ENCODE measurements around the gene RIT1.

Gene RIT1

DNA sequence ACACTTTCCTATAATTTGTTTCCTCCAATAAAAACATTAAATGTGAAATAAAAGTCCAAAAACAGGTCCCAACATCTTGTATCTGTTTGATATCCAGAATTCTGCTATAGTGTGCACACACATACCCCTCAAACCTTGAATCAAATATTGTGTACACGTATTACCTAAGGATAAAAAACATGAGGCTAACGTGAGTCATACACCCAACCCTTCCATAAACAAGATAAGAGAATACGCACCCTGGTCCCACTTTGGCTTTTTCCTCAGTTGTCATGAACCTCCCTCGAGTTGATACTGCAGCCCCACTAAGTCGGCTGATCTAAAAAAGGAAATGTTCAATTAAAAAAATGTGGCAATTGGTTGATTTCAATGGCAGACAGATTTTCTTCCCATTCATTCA lies 17.9 kb upstream of the RIT1 start:
- no peak overlapping the region for H3K4me3 Mint-ChIP-seq

DNA sequence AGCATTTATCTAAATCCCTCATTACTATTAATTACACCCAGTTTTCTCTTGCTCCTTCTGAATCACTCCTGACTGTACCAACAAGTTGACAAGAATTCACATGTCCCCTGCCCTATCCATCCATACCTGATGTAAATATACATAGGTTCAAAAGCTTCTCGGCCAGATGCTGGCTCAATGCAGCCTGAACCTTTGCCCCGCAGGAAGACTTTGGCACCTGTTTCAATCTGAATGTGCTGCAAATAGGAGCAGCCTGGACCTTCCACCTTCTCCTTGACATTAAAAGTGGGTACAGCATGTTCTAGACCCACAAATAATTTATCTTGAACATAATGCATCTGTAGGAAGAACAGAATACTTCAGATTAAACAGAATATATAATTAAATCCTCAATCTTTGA lies 14.4 kb upstream of the RIT1 start:
- no peaks in the 10 kb centered on the region for H3K9me3 Mint-ChIP-seq
- no peak overlapping the region for H3K4me3 Mint-ChIP-seq
- peaks cover 92% of the 10 kb centered on the region for H3K36me3 Mint-ChIP-seq (ENCODE audit: insufficient read depth)
- peaks cover under 1 to 18% of the 10 kb centered on the region in 2 donors for H3K4me1 Mint-ChIP-seq (ENCODE audit: low read depth in 2 of 2)
- DNase-seq (no peak), ATAC-seq (replicated peaks) (no peak)
- no peak overlapping the region for H3K27ac Mint-ChIP-seq
- H3K27me3 Mint-ChIP-seq = no peaks in the 10 kb centered on the region

More for the DNA sequence above, 17.9 kb upstream of the RIT1 start:
- Mint-ChIP-seq H3K4me1 (ENCODE audit: low read depth in 2 of 2) (peaks cover 6 to 32% of the 10 kb centered on the region in 2 donors), H3K27ac (peak overlapping the region; percentile 22 to 62), H3K9me3 (no peaks in the 10 kb centered on the region), H3K36me3 (ENCODE audit: insufficient read depth) (peaks cover 86% of the 10 kb centered on the region), H3K27me3 (no peaks in the 10 kb centered on the region)
- ATAC-seq (replicated peaks) (no peak), DNase-seq (no peak)

DNA sequence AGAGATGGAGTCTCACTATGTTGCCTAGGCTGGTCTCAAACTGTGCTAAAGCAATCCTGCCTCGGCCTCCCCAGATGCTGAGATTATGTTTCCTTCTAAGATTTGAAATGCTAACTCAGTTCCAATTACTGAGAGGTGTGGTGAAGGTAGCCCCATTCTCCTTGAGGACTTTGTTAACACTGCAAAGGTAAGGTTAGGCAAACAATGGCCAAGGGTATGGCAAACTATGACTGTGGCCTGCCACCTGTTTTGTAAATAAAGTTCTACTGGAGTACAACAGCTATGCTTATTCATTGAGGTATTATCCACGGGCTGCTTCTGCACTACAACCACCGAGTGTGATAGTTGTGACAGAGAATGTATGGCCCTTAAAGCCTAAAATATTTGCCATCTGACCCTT lies 9.6 kb upstream of the RIT1 start:
- ATAC-seq (replicated peaks) (no peak), DNase-seq (no peak)
- Mint-ChIP-seq H3K4me3 (no peak overlapping the region), H3K4me1 (ENCODE audit: low read depth in 2 of 2) (peaks cover 0 to 7% of the 10 kb centered on the region in 2 donors), H3K27ac (no peak overlapping the region), H3K36me3 (ENCODE audit: insufficient read depth) (peaks cover 98% of the 10 kb centered on the region), H3K9me3 (no peaks in the 10 kb centered on the region), H3K27me3 (no peaks in the 10 kb centered on the region)

DNA sequence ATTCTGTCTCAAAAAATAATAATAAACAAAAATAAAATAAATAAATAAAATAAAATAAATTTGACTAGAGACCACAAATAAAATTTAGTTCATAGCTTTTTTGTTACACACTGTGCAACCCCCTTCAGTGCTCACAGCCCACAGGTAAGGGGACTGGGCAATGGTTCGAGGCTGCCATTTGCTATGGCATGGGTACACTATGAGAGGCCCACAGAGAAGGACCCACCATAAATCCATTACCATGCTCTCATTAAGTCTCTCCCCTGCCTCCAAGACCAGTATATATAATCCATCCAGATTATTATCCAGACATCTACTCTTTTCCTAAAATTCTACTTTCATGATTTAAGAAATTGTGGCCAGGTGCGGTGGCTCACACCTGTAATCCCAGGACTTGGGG lies 8.7 kb upstream of the RIT1 start:
- Mint-ChIP-seq H3K4me1 (ENCODE audit: low read depth in 2 of 2) (peaks cover 0 to 7% of the 10 kb centered on the region in 2 donors), H3K36me3 (ENCODE audit: insufficient read depth) (peaks cover 98% of the 10 kb centered on the region), H3K9me3 (no peaks in the 10 kb centered on the region), H3K27ac (no peak overlapping the region), H3K4me3 (no peak overlapping the region), H3K27me3 (no peaks in the 10 kb centered on the region)
- DNase-seq = no peak
- no peak for ATAC-seq (replicated peaks)

DNA sequence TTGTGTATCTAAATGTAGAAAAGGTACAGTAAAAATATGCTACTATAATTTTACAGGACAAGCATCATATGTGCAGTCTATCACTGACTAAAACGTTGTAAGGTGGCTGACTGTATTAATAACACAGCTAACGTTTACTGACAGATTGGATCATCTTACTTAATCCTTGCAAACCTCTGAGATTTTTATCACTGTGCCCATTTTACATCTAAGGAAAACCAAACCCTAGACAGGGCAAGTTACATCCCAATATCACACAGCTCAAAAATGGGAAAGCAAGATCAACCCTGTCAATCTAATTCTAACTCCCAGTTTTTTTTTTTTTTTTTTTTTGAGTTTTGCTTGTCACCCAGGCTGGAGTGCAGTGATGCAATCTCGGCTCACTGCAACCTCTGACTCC lies 7.5 kb upstream of the RIT1 start:
- peak overlapping the region in 1 of 2 donors; percentile 16 for H3K27ac Mint-ChIP-seq
- ATAC-seq (replicated peaks) (no peak), DNase-seq (no peak)
- no peak overlapping the region for H3K4me3 Mint-ChIP-seq
- no peaks in the 10 kb centered on the region for H3K27me3 Mint-ChIP-seq
- H3K9me3 Mint-ChIP-seq = no peaks in the 10 kb centered on the region
- peaks cover 0 to 7% of the 10 kb centered on the region in 2 donors for H3K4me1 Mint-ChIP-seq (ENCODE audit: low read depth in 2 of 2)
- peaks cover 98% of the 10 kb centered on the region for H3K36me3 Mint-ChIP-seq (ENCODE audit: insufficient read depth)

DNA sequence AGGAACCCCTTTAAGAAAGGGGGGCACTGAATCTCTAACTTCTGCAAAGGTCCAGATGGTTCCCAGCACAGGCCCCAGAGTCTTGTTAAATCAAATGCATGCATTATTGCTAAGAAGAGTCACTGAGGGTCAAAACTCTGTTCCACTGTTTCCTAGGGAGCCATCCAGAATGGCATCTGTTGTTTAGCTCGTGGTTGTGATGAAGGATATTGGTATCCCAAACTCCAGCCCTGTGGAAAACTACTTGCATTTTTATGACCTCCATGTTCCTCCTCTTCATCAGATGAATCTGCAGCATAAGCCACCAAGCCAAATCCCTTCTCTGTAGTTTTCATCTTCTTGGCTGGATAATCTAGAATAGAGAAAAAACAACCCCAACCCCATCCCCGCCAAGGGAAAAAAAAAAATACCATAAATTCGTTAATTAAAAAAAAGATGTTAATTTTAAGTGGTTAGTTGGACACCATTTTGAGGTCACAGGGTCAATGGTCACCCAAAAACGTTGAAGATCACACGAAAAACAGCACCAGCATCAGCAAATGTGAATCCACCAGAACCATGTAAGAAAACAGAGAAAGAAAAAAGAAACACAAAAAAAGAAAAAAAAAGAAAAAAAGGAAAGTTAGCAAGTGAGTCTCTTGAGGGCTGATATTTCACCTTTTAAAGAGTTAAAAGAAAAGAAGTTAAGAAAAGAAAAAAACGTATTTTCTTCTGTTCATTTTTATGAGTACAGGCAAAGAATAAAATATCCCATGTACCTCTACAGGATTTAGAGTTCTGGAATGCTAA lies 3.0 kb upstream of the RIT1 start:
- Mint-ChIP-seq H3K27me3 (no peaks in the 10 kb centered on the region), H3K4me1 (ENCODE audit: low read depth in 2 of 2) (peaks cover 12 to 15% of the 10 kb centered on the region in 2 donors)

DNA sequence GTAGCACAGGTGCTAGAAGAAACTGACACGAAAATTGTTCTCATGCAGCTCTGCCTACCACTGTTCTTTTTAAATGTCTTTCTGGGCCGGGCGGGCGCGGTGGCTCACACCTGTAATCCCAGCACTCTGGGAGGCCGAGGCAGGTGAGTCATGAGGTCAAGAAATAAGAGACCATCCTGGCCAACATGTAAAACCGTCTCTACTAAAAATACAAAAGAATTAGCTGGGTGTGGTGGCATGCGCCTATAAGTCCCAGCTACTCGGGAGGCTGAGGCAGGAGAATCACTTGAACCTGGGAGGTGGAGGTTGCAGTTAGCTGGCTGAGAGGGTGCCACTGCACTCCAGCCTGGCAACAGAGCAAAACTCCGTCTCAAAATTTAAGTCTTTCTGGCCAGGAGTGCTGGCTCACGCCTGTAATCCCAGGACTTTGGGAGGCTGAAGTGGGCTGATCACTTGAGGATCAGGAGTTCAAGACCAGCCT lies 947 bp upstream of the RIT1 start:
- Mint-ChIP-seq H3K36me3 (ENCODE audit: insufficient read depth) (peaks cover 92% of the 10 kb centered on the region), H3K27me3 (no peaks in the 10 kb centered on the region), H3K4me1 (ENCODE audit: low read depth in 2 of 2) (peaks cover 12 to 15% of the 10 kb centered on the region in 2 donors), H3K9me3 (no peaks in the 10 kb centered on the region), H3K4me3 (peak overlapping the region; percentile 89 to 96), H3K27ac (peak overlapping the region; percentile 96 to 98)
- DNase-seq (no peak), ATAC-seq (replicated peaks) (no peak)

More for the DNA sequence above, 3.0 kb upstream of the RIT1 start:
- Mint-ChIP-seq H3K36me3 (ENCODE audit: insufficient read depth) (peaks cover 92% of the 10 kb centered on the region), H3K9me3 (no peaks in the 10 kb centered on the region), H3K4me3 (no peak overlapping the region), H3K27ac (peak overlapping the region; percentile 1 to 29)
- DNase-seq = no peak
- ATAC-seq (replicated peaks) = no peak

DNA sequence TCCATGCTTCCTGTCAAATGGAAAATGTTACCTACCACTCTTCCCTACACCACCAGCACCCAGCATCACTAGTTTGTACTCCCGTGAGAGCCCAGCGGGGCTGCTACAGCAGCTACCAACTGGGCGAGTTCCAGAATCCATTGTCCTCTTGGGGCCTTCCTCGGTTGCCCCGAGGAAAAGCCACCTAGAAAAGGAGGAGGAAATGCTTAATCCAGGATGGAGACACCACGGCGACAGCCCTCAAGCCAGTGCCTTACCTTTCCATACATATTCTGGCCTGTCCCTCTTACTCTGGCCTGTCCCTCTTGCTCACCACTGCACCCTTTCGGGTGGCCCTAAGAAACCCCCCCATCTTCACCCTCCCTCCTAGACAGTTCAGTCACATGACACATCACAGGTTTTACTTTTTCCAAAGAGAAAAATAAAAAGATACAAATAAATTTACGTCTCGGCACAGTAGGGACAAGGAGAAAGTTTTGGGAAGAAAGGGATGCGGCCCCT lies 478 bp downstream of the RIT1 start:
- DNase-seq (peak in 1 of 3 experiments; percentile 12), ATAC-seq (replicated peaks) (peak; percentile 47)
- peak overlapping the region; percentile 89 to 96 for H3K4me3 Mint-ChIP-seq
- peak overlapping the region; percentile 96 to 98 for H3K27ac Mint-ChIP-seq
- H3K27me3 Mint-ChIP-seq = no peaks in the 10 kb centered on the region
- peaks cover 92% of the 10 kb centered on the region for H3K36me3 Mint-ChIP-seq (ENCODE audit: insufficient read depth)
- no peaks in the 10 kb centered on the region for H3K9me3 Mint-ChIP-seq
- peaks cover 12 to 15% of the 10 kb centered on the region in 2 donors for H3K4me1 Mint-ChIP-seq (ENCODE audit: low read depth in 2 of 2)

DNA sequence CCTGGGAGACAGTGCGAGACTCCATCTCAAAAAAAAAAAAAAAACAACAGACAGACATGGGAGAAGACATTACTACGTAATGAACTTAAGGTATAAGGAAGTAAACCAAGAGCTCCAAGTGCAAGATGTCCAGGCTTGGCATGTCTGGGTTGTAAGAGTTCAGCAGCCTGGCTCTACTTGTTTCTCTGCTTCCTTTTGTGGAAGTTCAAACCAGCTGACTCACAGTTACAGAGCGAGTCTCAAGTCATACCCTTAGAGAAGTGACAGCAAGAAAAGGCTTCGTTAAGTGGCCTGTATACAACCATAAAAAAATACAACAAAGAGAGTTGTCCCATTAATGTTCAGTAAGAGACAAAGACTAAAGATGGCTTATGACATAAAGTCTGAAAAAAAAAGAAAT lies 1.3 kb downstream of the RIT1 start:
- no peaks in the 10 kb centered on the region for H3K27me3 Mint-ChIP-seq
- H3K27ac Mint-ChIP-seq = peak overlapping the region; percentile 67 to 98
- no peak for DNase-seq
- peak overlapping the region; percentile 89 to 96 for H3K4me3 Mint-ChIP-seq
- peaks cover 12 to 15% of the 10 kb centered on the region in 2 donors for H3K4me1 Mint-ChIP-seq (ENCODE audit: low read depth in 2 of 2)
- H3K36me3 Mint-ChIP-seq (ENCODE audit: insufficient read depth) = peaks cover 90% of the 10 kb centered on the region
- ATAC-seq (replicated peaks) = no peak
- no peaks in the 10 kb centered on the region for H3K9me3 Mint-ChIP-seq

DNA sequence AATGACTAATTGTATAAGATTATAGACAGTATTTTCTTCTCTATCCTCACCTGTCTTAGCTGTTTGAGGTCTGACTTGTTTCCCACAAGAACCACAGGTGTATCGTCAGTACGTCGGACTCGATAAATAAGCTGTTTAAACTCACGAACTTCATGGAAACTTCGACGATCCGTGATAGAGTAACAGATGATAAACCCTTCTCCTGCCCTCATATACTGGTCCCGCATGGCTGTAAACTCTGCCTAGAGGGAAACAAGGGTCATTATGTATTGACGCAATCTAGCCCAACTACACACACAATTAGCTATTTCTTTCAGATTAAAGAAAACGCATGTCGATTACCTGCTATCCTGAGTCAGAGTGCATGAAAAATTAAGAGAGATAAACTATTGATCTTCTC lies 6.9 kb downstream of the RIT1 start:
- DNase-seq (no peak), ATAC-seq (replicated peaks) (no peak)
- Mint-ChIP-seq H3K4me1 (ENCODE audit: low read depth in 2 of 2) (peaks cover 0 to 6% of the 10 kb centered on the region in 2 donors), H3K36me3 (ENCODE audit: insufficient read depth) (peaks cover 97% of the 10 kb centered on the region), H3K4me3 (no peak overlapping the region), H3K27me3 (no peaks in the 10 kb centered on the region), H3K27ac (no peak overlapping the region), H3K9me3 (no peaks in the 10 kb centered on the region)

DNA sequence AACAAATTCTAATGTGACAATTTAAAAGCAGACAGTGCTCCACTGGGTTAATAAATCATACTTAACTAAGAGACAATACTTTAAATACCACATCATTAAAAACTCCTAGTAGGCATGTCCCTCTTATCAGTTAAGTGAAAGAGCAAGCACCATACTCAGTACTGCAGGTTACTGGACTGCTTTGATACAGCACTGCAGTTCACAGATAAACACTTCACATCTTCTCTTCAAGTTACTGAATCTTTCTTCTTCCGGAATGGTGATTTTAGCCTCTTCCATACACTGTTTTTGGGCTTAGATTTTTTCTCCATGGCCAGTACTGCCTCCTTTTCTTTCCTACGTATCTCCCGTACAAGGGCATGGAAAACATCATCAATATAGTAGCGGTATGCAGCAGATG lies 11.0 kb downstream of the RIT1 start:
- Mint-ChIP-seq H3K4me3 (no peak overlapping the region), H3K4me1 (ENCODE audit: low read depth in 2 of 2) (peaks cover 3 to 12% of the 10 kb centered on the region in 2 donors), H3K36me3 (ENCODE audit: insufficient read depth) (peaks cover 90% of the 10 kb centered on the region), H3K9me3 (no peaks in the 10 kb centered on the region), H3K27ac (peak overlapping the region in 1 of 2 donors; percentile 4), H3K27me3 (no peaks in the 10 kb centered on the region)
- ATAC-seq (replicated peaks) (no peak), DNase-seq (no peak)

DNA sequence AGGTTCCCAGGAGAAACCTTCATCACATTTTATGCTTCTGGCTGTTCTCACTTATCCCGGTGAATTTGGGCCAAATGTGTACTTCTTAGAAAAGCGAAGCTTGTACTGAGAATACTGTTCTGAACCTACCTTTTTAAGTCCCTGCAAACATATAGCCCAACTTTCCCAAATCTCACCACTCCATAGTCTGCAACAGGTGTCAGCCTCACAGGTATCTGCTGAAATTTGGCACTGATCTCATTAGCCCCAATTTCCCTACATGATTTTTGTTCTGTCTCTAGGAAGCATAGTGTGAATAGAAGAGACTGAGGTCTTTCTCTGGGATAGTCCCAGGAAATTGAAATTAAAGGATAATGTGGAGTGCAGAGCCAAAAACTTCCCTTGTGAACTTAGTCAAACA lies 11.5 kb downstream of the RIT1 start:
- DNase-seq (no peak), ATAC-seq (replicated peaks) (no peak)
- H3K4me3 Mint-ChIP-seq = no peak overlapping the region
- peak overlapping the region in 1 of 2 donors; percentile 25 for H3K27ac Mint-ChIP-seq
- peaks cover 3 to 12% of the 10 kb centered on the region in 2 donors for H3K4me1 Mint-ChIP-seq (ENCODE audit: low read depth in 2 of 2)
- no peaks in the 10 kb centered on the region for H3K27me3 Mint-ChIP-seq
- H3K9me3 Mint-ChIP-seq = no peaks in the 10 kb centered on the region
- H3K36me3 Mint-ChIP-seq (ENCODE audit: insufficient read depth) = peaks cover 85% of the 10 kb centered on the region

DNA sequence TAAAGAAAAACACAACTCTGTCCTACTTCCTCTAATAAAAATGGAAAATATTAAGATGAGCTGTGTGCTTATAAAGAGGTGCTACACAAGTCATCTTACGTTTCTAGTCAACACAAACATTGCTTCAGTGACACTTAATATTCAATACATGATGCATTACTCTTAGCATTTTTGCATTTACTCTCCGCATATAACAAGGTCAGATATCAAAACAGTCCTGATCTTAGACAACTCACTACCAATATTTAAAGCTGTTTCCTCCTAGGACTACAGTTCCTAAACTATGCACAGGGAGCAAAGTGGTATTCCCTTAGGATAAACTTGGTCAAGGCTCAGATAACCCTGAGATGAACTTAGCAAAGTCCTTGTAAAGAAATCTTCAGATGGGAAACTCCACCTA lies 12.3 kb downstream of the RIT1 start:
- peaks cover 3 to 8% of the 10 kb centered on the region in 2 donors for H3K4me1 Mint-ChIP-seq (ENCODE audit: low read depth in 2 of 2)
- peak overlapping the region in 1 of 2 donors; percentile 25 for H3K27ac Mint-ChIP-seq
- no peak for ATAC-seq (replicated peaks)
- H3K27me3 Mint-ChIP-seq = no peaks in the 10 kb centered on the region
- DNase-seq = no peak
- H3K4me3 Mint-ChIP-seq = no peak overlapping the region
- peaks cover 77% of the 10 kb centered on the region for H3K36me3 Mint-ChIP-seq (ENCODE audit: insufficient read depth)
- no peaks in the 10 kb centered on the region for H3K9me3 Mint-ChIP-seq

DNA sequence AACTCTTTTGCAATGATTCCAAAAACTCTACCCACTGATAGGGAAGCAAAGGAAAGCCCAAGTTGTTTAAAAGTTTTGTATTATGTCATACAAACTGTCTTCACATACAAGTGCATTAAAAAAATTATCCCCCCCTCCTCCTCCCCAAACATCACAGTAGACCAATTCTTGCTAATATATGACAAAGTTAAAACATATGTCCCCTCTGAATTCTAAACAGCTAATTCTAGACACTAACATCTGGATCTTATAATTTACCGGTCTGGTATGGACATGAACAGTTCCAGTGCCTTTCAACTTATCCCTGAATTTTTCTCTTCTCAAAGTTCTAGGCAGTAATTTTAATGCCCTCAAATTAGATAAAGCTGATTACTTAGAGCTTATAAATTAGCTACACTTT lies 13.4 kb downstream of the RIT1 start:
- peak overlapping the region in 1 of 2 donors; percentile 46 for H3K27ac Mint-ChIP-seq
- H3K27me3 Mint-ChIP-seq = no peaks in the 10 kb centered on the region
- H3K9me3 Mint-ChIP-seq = no peaks in the 10 kb centered on the region
- DNase-seq = no peak
- H3K4me1 Mint-ChIP-seq (ENCODE audit: low read depth in 2 of 2) = peaks cover 9 to 17% of the 10 kb centered on the region in 2 donors
- peaks cover 66% of the 10 kb centered on the region for H3K36me3 Mint-ChIP-seq (ENCODE audit: insufficient read depth)
- no peak for ATAC-seq (replicated peaks)
- no peak overlapping the region for H3K4me3 Mint-ChIP-seq
